GM12872 (cell line): ENCODE measurements around the gene WDR19.

Experiments
- CTCF ChIP-seq: IDR thresholded peaks from 3 replicates; pipeline ENCODE4 v1.5.1; 2011; ENCODE audit warnings: low read depth, mild to moderate bottlenecking, low read length, moderate library complexity; ENCODE audit not compliant: insufficient read depth

WDR19 gene

GRCh38 chr4:39324897-39325613 is 142.7 kb downstream of the WDR19 start:
- TF ChIP-seq CTCF: no peak

DNA sequence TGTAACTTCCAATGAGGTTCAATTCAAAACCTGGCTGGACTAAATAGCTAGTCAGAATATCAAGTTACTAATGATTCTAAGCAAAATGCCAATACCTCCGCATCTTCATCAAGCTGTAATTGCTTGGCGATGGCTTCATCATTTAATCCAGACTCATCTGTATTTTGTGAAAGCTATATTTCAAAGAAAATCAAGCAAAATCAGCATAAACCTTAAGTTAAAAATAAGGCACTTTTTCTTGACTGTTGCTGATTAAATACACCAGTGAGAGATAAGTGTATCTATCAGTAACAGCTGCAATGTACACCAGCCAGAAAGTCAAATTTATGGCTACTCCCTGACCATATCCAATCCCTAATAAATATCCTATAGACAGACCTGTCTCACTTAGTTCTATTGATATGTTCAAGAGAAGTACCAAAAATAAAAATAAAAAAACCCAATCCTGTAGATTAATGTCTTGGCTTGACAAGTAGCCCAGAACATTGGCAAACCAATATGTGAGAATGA is 144.2 kb downstream of the WDR19 start:
- TF ChIP-seq CTCF: no peak

DNA sequence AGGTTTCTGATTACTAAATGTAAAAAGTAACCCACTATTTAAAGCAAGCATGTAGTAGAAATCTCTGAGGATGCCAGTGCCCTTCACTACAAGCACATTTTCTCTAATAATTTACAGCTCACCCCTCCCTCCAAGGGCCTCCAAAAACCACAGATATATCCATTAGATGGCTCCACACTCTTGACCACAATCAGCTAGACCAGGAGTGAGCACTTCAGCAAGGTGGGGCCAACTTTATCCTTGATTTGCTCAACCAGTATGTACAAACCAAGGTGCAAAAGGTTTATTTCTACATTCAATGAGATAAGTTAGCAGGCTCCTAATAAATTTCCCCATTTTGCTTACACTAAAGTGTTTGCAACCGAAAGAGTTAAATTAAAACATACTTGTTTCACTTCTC is 148.0 kb downstream of the WDR19 start:
- no peak for TF ChIP-seq CTCF

DNA sequence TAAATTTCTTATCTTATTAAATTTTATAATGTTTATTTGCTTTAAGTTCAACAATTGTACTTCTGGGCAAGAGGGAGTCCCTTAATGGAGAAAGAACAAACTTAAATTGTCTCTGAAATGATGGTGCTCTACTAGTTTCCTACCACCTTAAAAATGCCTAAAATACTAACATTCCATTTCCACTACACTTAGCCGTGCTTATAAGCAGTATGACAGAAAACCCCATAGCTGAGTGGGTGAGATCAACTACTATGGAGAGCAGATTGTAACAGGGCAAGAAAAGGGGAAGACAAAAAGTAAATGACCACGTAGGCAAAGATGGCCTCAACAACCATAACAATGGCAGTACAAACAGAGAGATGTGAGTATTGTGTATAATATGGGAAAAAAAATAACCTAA is 148.9 kb downstream of the WDR19 start:
- no peak for TF ChIP-seq CTCF
